Measurements from ENCODE around the gene URAD.

The URAD gene

DNA sequence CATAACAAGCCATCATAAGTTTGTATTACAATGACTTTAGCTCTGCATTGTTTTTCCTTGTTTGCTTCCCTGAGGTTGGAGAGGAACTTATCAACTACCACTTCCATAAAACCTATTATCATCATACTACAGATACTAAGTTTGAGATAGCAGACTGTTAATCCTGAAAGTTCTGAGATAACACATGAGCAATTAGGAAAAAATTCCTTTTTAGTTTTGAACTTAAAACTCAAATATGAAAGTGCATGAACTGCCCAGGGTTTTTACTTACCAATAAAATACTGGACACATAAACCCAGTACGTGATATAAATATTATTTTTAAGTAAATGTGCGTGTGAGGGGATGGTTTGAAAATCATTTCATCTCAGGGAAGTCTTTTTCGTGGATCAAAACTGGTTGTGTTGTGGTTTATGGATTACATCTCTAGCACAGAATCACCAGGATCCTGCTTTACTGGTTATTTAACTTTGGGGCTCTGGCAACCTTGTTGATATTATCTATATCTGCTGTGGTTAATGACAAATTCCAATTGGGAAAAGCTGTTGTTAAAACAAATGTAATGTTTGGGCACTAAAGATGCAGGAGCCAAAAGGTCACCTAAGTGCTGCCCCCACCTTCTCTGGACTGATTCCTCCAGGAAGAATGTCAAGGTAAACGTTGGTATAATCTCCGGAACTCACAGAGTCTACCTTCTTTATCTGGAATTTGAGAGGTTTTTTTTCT, 31.8 kb downstream of the URAD start:
- DNase-seq (ENCODE audit: low read depth in 2 of 2), result no peak

DNA sequence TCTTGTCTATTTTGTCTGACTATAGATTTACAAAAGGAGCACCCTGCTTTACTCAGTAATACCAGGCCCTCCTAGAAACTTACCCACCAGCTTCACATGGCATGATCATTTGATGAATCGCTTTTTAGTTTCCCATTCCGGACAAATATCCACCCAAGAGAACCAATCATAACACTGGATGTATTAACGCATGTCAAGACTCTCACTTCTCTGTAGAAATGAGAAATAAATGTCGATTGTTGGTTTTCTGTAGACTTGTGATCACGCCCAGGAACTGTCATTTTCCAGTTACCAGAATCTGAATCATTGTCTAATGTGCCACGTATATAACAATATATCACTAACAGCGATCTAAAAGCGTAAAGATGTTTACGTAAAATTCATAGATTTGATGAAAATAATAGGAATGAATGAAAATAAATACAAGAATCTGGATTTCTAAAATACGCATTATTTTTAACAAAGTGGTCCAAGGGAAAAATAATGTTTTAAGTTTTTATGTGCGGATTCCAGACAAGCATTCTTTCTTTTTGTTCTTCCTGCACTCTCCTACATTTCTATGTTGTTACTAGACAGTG, 33.4 kb downstream of the URAD start:
- no peak for DNase-seq (ENCODE audit: low read depth in 2 of 2)

GRCh38 chr13:27954406-27954851, 34.1 kb downstream of the URAD start:
- DNase-seq (ENCODE audit: low read depth in 2 of 2), result no peak

GRCh38 chr13:27953676-27954405, 34.7 kb downstream of the URAD start:
- peak; percentile 7 to 14 for DNase-seq (ENCODE audit: low read depth in 2 of 2)

- DNase-seq (ENCODE audit: low read depth in 2 of 2), result no peak
Observed at GRCh38 chr13:27952876-27953675, 35.4 kb downstream of the URAD start.

DNA sequence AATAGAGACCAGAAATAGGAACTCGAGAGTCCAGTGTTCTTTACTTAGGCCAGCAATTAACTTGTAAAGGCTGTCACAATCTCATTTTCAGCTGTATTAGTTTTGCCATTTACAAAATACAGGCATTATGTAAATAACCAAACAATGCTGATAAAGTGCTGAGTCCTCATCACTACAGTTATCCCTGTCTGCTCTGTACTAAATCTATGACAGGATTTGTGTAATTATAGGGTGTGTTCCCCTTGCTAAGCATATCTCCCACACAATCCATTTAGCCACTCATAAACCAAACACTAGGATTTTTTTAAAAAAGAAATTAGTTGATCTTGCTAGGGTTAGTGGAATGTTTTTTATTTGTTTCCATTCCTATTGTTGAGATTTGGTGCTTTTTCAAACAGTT, 45.5 kb downstream of the URAD start:
- no peak for DNase-seq (ENCODE audit: low read depth in 2 of 2)

DNA sequence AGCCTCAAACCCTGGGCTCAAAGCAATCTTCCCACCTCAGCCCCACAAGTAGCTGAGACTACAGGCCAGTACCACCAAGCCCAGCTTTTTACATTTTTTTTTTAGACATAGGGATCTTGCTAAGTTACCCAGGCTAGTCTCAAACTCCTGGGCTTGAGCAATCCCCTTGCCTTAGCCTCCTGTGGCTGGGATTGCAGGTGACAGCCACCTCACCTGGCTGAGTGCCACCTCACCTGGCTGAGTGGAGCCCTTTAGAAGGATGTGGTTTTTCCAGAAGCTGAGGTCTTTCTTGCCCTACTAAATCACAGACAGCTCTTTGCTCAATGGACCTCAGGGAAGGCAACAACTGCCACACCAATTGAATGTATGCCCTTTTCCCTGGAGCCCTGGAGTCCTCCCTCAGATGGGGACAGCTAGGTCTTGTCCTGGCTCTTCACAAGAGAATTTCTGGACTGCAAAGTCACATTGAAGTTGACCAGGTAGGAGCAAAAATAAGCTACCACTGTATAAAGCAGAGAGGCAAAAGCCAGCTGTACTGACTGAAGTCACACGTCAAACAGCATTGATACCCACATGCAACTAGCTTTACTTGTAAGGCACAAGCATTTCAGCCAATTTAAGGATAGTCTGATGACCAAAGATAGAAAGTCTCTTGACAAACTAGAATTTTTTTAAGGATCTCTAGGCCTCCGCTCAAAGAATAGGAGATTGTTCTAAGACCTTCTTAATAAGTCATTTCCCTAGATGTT, 54.7 kb downstream of the URAD start:
- DNase-seq (ENCODE audit: low read depth in 2 of 2), result no peak

GRCh38 chr13:27933118-27933517, 55.4 kb downstream of the URAD start:
- DNase-seq (ENCODE audit: low read depth in 2 of 2), result no peak

DNA sequence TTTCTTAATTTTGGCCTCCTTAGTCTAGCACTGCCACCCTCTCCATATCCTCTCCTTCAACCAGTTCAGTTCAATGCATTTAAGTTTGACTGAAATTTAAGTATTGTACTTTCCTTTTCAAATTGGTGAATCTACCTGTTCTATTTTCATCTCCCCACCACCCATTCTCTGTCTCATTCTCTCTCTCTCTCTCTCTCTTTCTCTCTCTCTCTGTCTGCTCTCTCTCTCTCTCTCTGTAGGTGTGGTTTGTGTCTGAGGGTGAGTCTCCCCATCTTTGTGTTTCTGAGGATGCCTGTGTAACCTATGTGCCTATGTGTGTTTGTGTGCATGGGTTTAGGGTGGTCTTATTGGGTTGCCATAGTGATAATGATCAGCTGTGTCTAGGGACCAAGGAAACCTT, 58.6 kb downstream of the URAD start:
- DNase-seq (ENCODE audit: low read depth in 2 of 2), result no peak

DNA sequence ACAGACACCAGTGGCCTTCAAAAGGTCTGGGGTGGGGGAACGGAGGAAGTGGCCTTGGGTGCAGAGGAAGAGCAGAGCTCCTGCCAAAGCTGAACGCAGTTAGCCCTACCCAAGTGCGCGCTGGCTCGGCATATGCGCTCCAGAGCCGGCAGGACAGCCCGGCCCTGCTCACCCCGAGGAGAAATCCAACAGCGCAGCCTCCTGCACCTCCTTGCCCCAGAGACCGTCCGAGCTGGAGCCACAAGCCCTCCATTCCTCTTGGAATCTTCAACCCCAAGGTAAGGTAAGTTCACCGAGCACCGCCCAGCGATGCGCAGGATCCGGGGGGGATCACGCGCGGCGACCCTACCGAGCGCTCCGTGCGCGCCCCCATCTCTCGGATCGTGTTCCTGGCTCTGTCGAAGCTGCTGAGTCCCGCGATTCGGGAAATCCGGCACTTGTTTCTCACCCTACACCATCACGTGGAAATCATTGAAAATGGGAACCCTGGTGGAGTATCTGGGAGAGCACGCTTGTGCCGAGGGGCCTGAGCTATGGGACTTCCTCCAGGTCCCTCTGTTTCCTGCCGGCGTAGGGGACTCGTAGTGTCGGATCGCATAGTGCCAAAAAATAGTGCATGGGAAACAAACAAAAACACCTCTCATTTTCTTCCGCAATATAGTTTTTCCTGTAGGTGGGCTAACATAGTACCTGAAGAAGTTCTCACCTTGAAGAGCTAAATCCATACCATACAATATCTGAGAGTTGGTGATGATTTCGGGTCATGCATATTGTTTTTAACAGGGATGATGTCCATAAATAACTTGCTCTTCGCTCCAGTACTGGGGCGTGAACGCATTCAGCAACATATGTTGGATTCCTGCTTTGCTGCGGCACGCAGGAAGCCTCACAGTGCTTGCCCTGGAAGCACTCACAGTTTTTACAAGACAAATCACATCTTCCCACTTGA, 59.4 kb downstream of the URAD start:
- DNase-seq (ENCODE audit: low read depth in 2 of 2), result no peak

- no peak for DNase-seq (ENCODE audit: low read depth in 2 of 2)
Observed at GRCh38 chr13:27928353-27928804, 60.1 kb downstream of the URAD start.

All from activated CD8-positive, alpha-beta memory T cell treated with anti-CD3 and anti-CD28 coated beads for 4 hours (primary cell).